H1 (cell line): Measurements from ENCODE around the gene RHOXF2. TPM values are rescaled to one million over a fixed set of nuclear protein-coding genes. Genes with fewer than 3 reads are reported as not detected.

Source experiments
- ASH2L ChIP-seq: fragments of 200-600, 300-600 bp; sonication (generic); IDR thresholded peaks from one replicate; pipeline ENCODE4 v1.7.1; 2017; ENCODE audit warnings: low read length
- HDAC2 ChIP-seq, 2 experiments: fragments of 300-600 bp in 1 of 2; sonication (generic) in 1 of 2; IDR thresholded peaks; 2 replicates each; pipeline ENCODE4 v1.6.1; 2011 to 2012; ENCODE audit warnings: low read depth in 2 of 2, low read length in 2 of 2, mild to moderate bottlenecking in 2 of 2, moderate library complexity in 2 of 2, borderline replicate concordance in 1 of 2, inconsistent platforms in 1 of 2
- POLR2AphosphoS5 ChIP-seq: IDR thresholded peaks from 2 replicates; pipeline ENCODE4 v1.6.1; 2011; ENCODE audit warnings: low read depth, low read length
- RBBP5 ChIP-seq: IDR thresholded peaks from 2 replicates; pipeline ENCODE4 v1.7.1; 2012; ENCODE audit warnings: low read depth, mild to moderate bottlenecking, inconsistent platforms, low read length, moderate library complexity, borderline replicate concordance
- RXRA ChIP-seq: IDR thresholded peaks from 2 replicates; pipeline ENCODE4 v1.6.1; 2011; ENCODE audit warnings: low read depth, mild to moderate bottlenecking, low read length, moderate library complexity; ENCODE audit not compliant: insufficient read depth
- SIRT6 ChIP-seq: IDR thresholded peaks from one replicate; pipeline ENCODE4 v1.7.1; 2012; ENCODE audit warnings: low read length, inconsistent platforms
- SP2 ChIP-seq: IDR thresholded peaks from 2 replicates; pipeline ENCODE4 v1.6.1; 2012; ENCODE audit warnings: mild to moderate bottlenecking, low read length, inconsistent platforms
- SRF ChIP-seq: IDR thresholded peaks from 2 replicates; pipeline ENCODE4 v1.6.1; 2011; ENCODE audit warnings: mild to moderate bottlenecking, low read depth, low read length, moderate library complexity
- TAF7 ChIP-seq: optimal IDR thresholded peaks from 2 replicates; pipeline ENCODE3; 2011; ENCODE audit warnings: low read depth, mild to moderate bottlenecking, inconsistent platforms, low read length, moderate library complexity, borderline replicate concordance
- polyA plus RNA-seq, 7 experiments: library from polyadenylated mRNA; depleted of rRNA in 3 of 7; stranded (reverse) in 5 of 7; unstranded in 2 of 7; fragments of >200 nt in 5 of 7; fragments of 200-250 nt in 2 of 7; gene quantifications; 1 replicate in 5 of 7; 2 replicates in 1 of 7; 4 replicates in 1 of 7; pipeline versions ENCODE4 v1.2.1 to v1.2.3, GENCODE V29; 2011 to 2013; ENCODE audit warnings: missing spikeins in 2 of 7, mixed read lengths in 2 of 7
- total RNA-seq: library from RNA; stranded (reverse); fragmentation: NEBNext Ultra II Directional; extraction: Animal tissue kit (Norgen Biotek cat#: 25700); gene quantifications from 2 replicates; pipeline ENCODE4 v1.2.1, GENCODE V29; 2021

RHOXF2 gene
- total and polyA plus RNA-seq, 2 of the 8 experiments (the other 6 are each of a cell fraction or from before 2014, with no cell fraction given), result not detected

- no peak for TF ChIP-seq TAF7
- TF ChIP-seq SIRT6, result no peak
- TF ChIP-seq RXRA, result no peak
- TF ChIP-seq SRF, result no peak
- peak; percentile 37; the same call in 1 of the 2 replicates for TF ChIP-seq RBBP5
- no peak for TF ChIP-seq HDAC2 (IDR thresholded peaks at IDR 0.05; ENCODE audit: borderline replicate concordance in 1 of 2, low read depth in 2 of 2, low read length in 2 of 2)
- peak; percentile 45 for TF ChIP-seq ASH2L
- TF ChIP-seq POLR2AphosphoS5, result no peak
- no peak for TF ChIP-seq SP2
- TF ChIP-seq, all 59 proteins: peak for 3
These were observed 14.1 kb upstream of the RHOXF2 start (continued) for GRCh38 chrX:120144178-120144844.
